Effector memory CD4-positive, alpha-beta T cell (primary cell): ENCODE results near the gene CXXC5.
A peak's percentile ranks its signal among the peaks of the same experiment; 100 is the strongest.

Experiments
- DNase-seq, 3 donors: peaks; one replicate each; pipeline ENCODE4 v3.0.0-alpha.2; 2020
- H3K27ac ChIP-seq: 2 replicates; pipeline ENCODE4 v1.7.0; 2013; ENCODE audit warnings: mild to moderate bottlenecking, low read length, moderate library complexity; ENCODE audit not compliant: insufficient read depth, poor library complexity, severe bottlenecking
- H3K27me3 ChIP-seq: replicated peaks from 2 replicates; pipeline ENCODE4 v1.7.0; 2013; ENCODE audit warnings: mild to moderate bottlenecking, low read length; ENCODE audit not compliant: insufficient read depth, control insufficient read depth, poor library complexity, severe bottlenecking
- H3K36me3 ChIP-seq: 2 replicates; pipeline ENCODE4 v1.7.0; 2013; ENCODE audit warnings: mild to moderate bottlenecking, low read length, moderate library complexity; ENCODE audit not compliant: control insufficient read depth, insufficient read depth
- H3K4me1 ChIP-seq: 2 replicates; pipeline ENCODE4 v1.7.0; 2013; ENCODE audit warnings: low read length, mild to moderate bottlenecking; ENCODE audit not compliant: control insufficient read depth, insufficient read depth, poor library complexity, severe bottlenecking
- H3K4me3 ChIP-seq: 2 replicates; pipeline ENCODE4 v1.7.0; 2013; ENCODE audit warnings: low read length, low read depth, mild to moderate bottlenecking; ENCODE audit not compliant: insufficient read depth, poor library complexity, severe bottlenecking
- H3K9me3 ChIP-seq: 2 replicates; pipeline ENCODE4 v1.7.0; 2013; ENCODE audit warnings: mild to moderate bottlenecking, low read length, moderate library complexity; ENCODE audit not compliant: control insufficient read depth

CXXC5 gene

DNA sequence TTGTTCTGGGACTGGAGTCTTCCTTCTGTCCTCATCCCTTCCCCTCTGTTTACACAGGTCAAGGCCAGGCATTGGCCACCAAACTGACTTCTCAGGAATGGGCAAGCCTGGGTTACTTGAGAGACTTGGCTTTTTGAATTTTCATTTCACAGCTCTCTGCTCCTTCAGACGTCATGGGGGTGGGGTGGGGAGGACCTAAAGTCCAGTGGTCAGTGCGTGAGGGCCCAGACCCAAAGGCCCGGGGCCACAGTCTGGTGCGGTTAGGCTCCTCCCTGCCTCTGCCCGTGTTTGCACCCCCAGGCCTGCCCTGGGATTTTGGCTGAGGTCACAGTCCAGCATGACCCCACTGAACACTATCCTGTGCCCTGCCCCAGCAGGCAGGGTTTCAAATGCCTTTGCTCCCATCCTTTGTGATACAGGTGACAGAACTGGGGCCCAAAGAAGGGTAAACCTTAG is 4.1 kb upstream of the CXXC5 start:
- Histone ChIP-seq H3K9me3 (no peaks in the 10 kb centered on the region), H3K4me3 (no peak overlapping the region), H3K27ac (no peak overlapping the region), H3K27me3 (peaks cover 22% of the 10 kb centered on the region), H3K36me3 (no peaks in the 10 kb centered on the region), H3K4me1 (peaks cover 13% of the 10 kb centered on the region)
- no peak for DNase-seq

- Histone ChIP-seq H3K4me1 (peaks cover 21% of the 10 kb centered on the region), H3K27ac (no peak overlapping the region), H3K36me3 (no peaks in the 10 kb centered on the region), H3K27me3 (peaks cover 30% of the 10 kb centered on the region), H3K9me3 (no peaks in the 10 kb centered on the region), H3K4me3 (no peak overlapping the region)
- DNase-seq: no peak
Observed at GRCh38 chr5:139644646-139645429, 3.3 kb upstream of the CXXC5 start.

GRCh38 chr5:139645430-139645871 is 2.7 kb upstream of the CXXC5 start:
- Histone ChIP-seq H3K4me3 (no peak overlapping the region), H3K27ac (no peak overlapping the region), H3K9me3 (no peaks in the 10 kb centered on the region), H3K4me1 (peaks cover 27% of the 10 kb centered on the region), H3K36me3 (no peaks in the 10 kb centered on the region), H3K27me3 (peaks cover 36% of the 10 kb centered on the region)
- DNase-seq: no peak

DNA sequence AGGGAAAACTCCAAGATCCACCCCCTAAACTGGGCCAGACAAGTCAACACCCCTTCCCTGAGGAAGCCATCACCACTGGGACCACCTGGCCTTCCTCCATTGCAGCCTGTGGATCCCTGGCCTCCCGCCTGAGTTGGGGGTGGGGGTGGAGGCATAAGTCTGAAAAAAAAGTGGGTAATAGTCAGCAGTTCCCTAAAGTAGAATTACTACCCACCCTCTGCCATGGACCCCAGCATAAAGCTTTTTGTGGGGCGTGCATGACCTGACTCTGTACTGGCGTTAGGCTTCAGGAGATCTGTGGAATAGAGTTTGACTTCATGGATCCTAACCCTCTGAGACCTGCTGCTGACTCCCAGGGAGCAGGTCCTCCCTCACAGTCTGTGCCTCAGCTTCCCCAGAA is 2.0 kb upstream of the CXXC5 start:
- peaks cover 31% of the 10 kb centered on the region for H3K4me1 ChIP-seq

GRCh38 chr5:139646912-139647505 is 1.1 kb upstream of the CXXC5 start:
- H3K4me3 ChIP-seq: no peak overlapping the region
- DNase-seq: no peak
- peaks cover 50% of the 10 kb centered on the region for H3K27me3 ChIP-seq
- H3K9me3 ChIP-seq: no peaks in the 10 kb centered on the region
- H3K27ac ChIP-seq: no peak overlapping the region
- no peaks in the 10 kb centered on the region for H3K36me3 ChIP-seq
- peaks cover 31% of the 10 kb centered on the region for H3K4me1 ChIP-seq

More for the DNA sequence above, 2.0 kb upstream of the CXXC5 start:
- Histone ChIP-seq H3K27me3 (peaks cover 43% of the 10 kb centered on the region), H3K4me3 (no peak overlapping the region), H3K9me3 (no peaks in the 10 kb centered on the region), H3K27ac (no peak overlapping the region), H3K36me3 (no peaks in the 10 kb centered on the region)
- no peak for DNase-seq

DNA sequence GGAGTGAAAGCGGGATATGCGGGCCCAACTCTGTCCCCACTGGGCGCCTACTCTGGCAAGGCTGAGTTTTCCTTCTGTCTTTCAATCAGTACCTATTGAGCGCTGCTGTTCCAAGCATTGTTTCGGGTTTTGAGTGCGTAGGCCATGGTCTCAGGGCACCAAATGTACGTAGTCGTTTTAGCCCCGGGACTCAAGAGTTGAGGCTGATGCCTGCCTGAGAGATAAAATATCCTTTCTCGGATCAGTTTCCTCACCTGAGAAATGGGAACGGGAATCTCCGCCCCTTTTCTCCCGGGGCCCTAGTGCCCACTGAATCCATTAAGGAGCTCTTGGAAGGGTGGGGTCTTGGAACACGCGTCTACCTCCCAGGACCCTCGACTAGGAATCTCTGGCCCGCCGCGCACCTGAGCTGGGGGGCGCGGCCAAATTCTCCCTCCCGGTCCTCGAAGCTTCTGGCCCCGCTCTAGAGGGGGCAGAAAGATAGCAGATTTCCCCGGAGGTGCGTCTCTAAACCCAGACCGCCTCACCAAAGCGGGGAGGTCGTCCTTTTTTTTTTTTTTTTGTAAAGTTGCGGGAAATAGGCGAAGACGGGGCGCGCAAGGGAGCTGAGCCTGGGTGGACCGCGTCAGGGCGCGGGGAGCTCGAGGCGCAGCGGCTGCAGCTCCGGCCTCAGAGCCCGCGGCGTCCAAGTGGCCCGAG is 494 bp upstream of the CXXC5 start:
- no peak overlapping the region for H3K27ac ChIP-seq
- H3K36me3 ChIP-seq: no peaks in the 10 kb centered on the region
- peaks cover 31% of the 10 kb centered on the region for H3K4me1 ChIP-seq
- H3K9me3 ChIP-seq: no peaks in the 10 kb centered on the region
- no peak for DNase-seq
- H3K4me3 ChIP-seq: no peak overlapping the region
- peaks cover 55% of the 10 kb centered on the region for H3K27me3 ChIP-seq

- H3K4me1 ChIP-seq: peaks cover 31% of the 10 kb centered on the region
- H3K27me3 ChIP-seq: peaks cover 55% of the 10 kb centered on the region
- no peaks in the 10 kb centered on the region for H3K9me3 ChIP-seq
- no peak overlapping the region for H3K27ac ChIP-seq
- H3K36me3 ChIP-seq: no peaks in the 10 kb centered on the region
- peak overlapping the region; percentile 44 for H3K4me3 ChIP-seq
- no peak for DNase-seq
Observed at GRCh38 chr5:139649082-139649991, 1.2 kb downstream of the CXXC5 start.

- H3K36me3 ChIP-seq: no peaks in the 10 kb centered on the region
- peak overlapping the region; percentile 44 for H3K4me3 ChIP-seq
- no peaks in the 10 kb centered on the region for H3K9me3 ChIP-seq
- H3K27me3 ChIP-seq: peaks cover 55% of the 10 kb centered on the region
- DNase-seq: no peak
- H3K27ac ChIP-seq: no peak overlapping the region
- peaks cover 31% of the 10 kb centered on the region for H3K4me1 ChIP-seq
Observed at GRCh38 chr5:139650031-139650688, 2.0 kb downstream of the CXXC5 start.

DNA sequence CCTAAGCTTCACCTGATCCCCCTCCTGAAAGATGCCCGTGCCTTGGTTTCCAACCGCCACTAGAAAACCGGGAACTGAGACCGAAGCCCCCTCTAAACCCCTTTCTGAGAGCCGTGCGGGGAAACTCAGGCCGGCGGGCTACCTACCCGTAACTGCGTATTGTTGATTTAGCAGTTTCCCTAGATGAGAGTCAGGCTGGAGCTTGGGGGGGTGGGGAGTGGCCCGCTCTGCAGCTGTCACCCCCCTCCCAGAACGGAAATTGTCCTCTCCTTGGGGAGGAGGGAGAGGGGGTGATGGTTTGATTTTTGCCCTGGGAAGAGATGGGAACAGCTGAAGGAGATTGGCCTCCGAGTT is 2.5 kb downstream of the CXXC5 start:
- Histone ChIP-seq H3K27me3 (peaks cover 55% of the 10 kb centered on the region), H3K9me3 (no peaks in the 10 kb centered on the region), H3K4me3 (peak overlapping the region; percentile 44), H3K27ac (no peak overlapping the region), H3K36me3 (no peaks in the 10 kb centered on the region), H3K4me1 (peaks cover 31% of the 10 kb centered on the region)
- DNase-seq: no peak
